ENCODE measurements around the gene TFR2. TPM values are rescaled to one million over a fixed set of nuclear protein-coding genes. Genes with fewer than 3 reads are reported as not detected.

The TFR2 gene
- total RNA-seq, 4 donors from 2014 or later: 0.43 to 2.0 TPM; not detected in 2

DNA sequence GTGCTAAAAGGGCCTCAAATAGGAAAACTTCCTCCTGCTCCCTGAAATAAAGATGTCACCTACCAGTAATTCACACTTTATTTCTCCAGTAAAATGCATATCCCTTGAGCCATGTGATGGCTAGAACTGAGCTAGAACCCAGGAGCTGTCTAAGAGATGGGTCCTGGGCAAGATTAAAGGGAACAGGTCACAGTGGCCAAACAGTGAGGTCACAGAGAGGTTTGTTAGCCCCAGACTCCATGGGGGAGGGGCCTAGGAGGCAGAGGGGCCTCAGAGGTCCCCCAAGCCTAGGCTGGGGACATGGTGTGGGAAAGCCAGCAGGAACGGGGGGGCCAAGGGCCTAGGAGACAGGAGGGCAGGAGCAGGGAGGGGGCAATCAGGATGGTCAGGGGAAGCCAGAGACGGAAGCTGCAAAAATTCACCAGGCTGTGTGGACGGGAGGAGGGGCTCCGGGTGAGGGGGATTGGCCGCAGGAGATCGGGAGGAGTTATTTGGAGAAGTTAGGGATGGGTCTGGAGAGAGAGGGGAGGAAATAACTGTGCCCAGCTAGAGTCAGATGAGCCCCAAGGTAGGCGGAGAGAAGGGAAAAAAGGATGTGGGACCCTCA, 51.9 kb downstream of the TFR2 start:
- no peak for DNase-seq
- TF ChIP-seq, protein P1, sequence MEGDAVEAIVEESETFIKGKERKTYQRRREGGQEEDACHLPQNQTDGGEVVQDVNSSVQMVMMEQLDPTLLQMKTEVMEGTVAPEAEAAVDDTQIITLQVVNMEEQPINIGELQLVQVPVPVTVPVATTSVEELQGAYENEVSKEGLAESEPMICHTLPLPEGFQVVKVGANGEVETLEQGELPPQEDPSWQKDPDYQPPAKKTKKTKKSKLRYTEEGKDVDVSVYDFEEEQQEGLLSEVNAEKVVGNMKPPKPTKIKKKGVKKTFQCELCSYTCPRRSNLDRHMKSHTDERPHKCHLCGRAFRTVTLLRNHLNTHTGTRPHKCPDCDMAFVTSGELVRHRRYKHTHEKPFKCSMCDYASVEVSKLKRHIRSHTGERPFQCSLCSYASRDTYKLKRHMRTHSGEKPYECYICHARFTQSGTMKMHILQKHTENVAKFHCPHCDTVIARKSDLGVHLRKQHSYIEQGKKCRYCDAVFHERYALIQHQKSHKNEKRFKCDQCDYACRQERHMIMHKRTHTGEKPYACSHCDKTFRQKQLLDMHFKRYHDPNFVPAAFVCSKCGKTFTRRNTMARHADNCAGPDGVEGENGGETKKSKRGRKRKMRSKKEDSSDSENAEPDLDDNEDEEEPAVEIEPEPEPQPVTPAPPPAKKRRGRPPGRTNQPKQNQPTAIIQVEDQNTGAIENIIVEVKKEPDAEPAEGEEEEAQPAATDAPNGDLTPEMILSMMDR (IDR thresholded peaks at IDR 0.05): no peak
- no peak for TF ChIP-seq POLR2A (IDR thresholded peaks at IDR 0.05)
- Histone ChIP-seq H3K9me3 (no peaks in the 10 kb centered on the region), H3K27ac (peak overlapping the region; percentile 57 to 66), H3K4me3 (no peak overlapping the region), H3K4me1 (peaks cover 4 to 9% of the 10 kb centered on the region in 2 donors), H3K36me3 (no peaks in the 10 kb centered on the region), H3K27me3 (no peaks in the 10 kb centered on the region)
- intact Hi-C loops (cut with DNase I; ENCODE audit: low total_unique reads): loop anchor here (10.0 kb wide), 1 partner anchor 85 kb away; the partner anchor contains the start of gene GNB2

DNA sequence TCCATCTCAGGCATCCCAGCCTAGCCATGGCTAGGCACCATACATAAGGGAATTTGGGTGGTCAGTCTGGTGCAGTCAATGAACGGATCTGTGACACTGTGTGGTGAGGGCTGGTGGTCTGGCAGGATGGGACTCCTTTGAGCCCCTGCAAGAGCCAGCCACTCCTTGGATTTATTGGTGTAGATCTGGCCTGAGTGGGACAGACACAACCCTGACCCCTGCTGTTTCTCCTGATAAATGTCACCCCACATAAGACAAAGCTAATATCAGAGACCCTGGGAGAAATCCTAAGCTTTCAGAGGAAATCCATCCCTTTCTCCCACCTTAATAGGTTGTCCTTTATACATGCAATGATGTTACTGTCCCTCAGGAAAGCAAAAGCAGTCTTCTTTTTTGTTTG, 52.9 kb downstream of the TFR2 start:
- H3K4me1 ChIP-seq: peaks cover 6 to 17% of the 10 kb centered on the region in 2 donors
- H3K27ac ChIP-seq: no peak overlapping the region
- no peak for TF ChIP-seq POLR2A (IDR thresholded peaks at IDR 0.05)
- TF ChIP-seq, protein P1 (IDR thresholded peaks at IDR 0.05): peak in 2 of 4 experiments; percentile 21 to 22
- intact Hi-C loops (cut with DNase I; ENCODE audit: low total_unique reads): loop anchor here (10.0 kb wide), 1 partner anchor 86 kb away; the partner anchor contains the start of gene GNB2
- H3K27me3 ChIP-seq: no peaks in the 10 kb centered on the region
- H3K36me3 ChIP-seq: no peaks in the 10 kb centered on the region
- no peaks in the 10 kb centered on the region for H3K9me3 ChIP-seq
- H3K4me3 ChIP-seq: no peak overlapping the region
- DNase-seq: no peak

DNA sequence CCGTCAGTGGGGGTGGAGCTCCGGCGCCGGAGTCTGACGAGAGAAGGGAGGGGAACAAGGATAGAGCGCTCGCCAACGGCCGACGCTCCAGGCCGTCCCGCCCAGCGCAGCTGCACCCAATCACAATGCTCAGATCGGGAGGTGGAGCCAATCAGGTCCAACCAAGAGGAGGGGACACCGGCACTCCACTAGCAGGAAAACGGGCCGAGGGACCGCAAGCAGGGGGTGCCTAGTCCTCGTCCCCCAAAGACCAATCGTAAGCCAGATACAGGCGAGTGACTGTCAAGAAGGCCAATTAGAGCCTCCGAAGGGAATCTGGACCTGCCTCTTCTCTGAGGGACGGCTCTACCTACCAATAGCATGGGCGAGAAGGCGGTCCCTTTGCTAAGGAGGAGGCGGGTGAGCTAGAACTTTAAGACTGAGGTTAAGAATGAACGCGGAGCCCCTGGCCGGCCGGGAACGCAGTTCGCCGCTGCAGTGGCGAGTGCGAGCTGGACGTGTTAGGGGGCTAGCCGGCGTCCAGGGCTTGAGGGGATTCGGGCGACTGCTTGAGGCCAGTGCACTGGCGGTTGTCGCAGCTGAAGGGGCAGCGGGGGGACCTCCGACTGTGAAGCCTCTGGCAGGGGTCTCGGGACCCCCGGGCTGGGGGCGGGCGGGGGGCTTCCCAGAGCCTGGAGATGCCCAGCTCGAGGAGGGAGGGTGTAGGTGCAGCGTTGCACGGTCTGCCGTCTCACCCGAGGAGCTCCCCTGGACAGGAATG, 54.9 kb downstream of the TFR2 start, which contains the start of gene FBXO24:
Gene FBXO24 (plus strand): TSS at position 63 of the 760 bp plus-strand sequence. CDS start 298 bp downstream, at position 361.
- Histone ChIP-seq H3K36me3 (no peaks in the 10 kb centered on the region), H3K27ac (peak within 1 kb of the TSS; percentile 89 to 93), H3K4me1 (peaks cover 6 to 23% of the 10 kb centered on the region in 2 donors), H3K27me3 (no peaks in the 10 kb centered on the region), H3K9me3 (no peaks in the 10 kb centered on the region), H3K4me3 (peak within 1 kb of the TSS; percentile 86 to 98)
- peak; percentile 99 to 100 for DNase-seq
- TF ChIP-seq, protein P1 (IDR thresholded peaks at IDR 0.05): no peak
- peak; percentile 51 to 55 for TF ChIP-seq POLR2A (IDR thresholded peaks at IDR 0.05)
- intact Hi-C loops (cut with DNase I; ENCODE audit: low total_unique reads): loop anchor here (10.0 kb wide), 1 partner anchor 88 kb away; the partner anchor contains the start of gene GNB2

DNA sequence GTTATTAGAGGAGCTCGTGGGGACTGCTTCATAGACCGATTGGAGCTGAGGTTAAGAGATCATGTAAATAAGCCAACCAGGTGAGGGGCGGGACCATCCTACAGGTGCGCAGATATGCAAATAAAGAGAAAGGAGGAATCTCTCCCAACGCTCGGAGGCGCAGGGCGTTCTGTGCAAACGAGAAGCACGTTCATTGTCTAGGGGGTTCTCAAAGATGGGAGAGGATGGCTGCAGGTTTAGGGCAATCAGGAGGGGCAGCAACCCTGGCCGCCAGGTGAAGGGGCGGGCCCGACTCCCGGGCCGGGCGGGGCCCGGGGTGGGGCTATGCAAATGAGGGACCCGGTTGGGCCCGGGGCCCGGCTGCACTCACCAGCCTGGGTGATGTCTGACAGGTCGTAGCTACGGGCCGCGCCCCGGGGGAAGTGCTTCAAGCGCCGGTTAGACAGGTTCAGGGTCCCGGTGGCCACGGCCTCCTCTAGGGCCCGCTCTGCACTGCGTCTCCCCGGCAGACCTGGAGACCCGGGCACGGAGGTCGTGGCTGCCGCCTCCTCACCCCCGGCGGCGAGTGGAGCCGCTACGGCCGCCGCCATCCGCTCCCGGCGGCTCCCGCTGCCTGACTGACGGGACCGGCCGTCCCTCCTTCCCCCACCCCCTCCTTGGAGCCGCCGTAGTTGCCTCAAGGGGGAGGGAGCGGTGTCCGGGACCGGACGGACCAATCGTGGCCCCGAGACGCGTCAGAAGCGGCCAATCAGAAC, 55.7 kb downstream of the TFR2 start, which contains the start of gene LRCH4:
Gene LRCH4 (minus strand): TSS at position 619 of the 755 bp plus-strand sequence. CDS start 29 bp downstream, at position 590.
- intact Hi-C loops (cut with DNase I; ENCODE audit: low total_unique reads): loop anchor here (10.0 kb wide), 1 partner anchor 89 kb away; the partner anchor contains the start of gene GNB2
- Histone ChIP-seq H3K27ac (peak within 1 kb of the TSS; percentile 89 to 93), H3K36me3 (no peaks in the 10 kb centered on the region), H3K4me3 (peak within 1 kb of the TSS; percentile 86 to 98), H3K4me1 (peaks cover 6 to 23% of the 10 kb centered on the region in 2 donors), H3K9me3 (no peaks in the 10 kb centered on the region), H3K27me3 (no peaks in the 10 kb centered on the region)
- peak; percentile 91 to 99 for TF ChIP-seq POLR2A (IDR thresholded peaks at IDR 0.05)
- TF ChIP-seq, protein P1 (IDR thresholded peaks at IDR 0.05): peak in 1 of 4 experiments; percentile 41
- DNase-seq: peak in 1 of 2 donors; percentile 52
